HepG2 (cell line): Measurements from ENCODE around the gene COPS6. TPM values are rescaled to one million over a fixed set of nuclear protein-coding genes. Genes with fewer than 3 reads are reported as not detected.

ENCODE experiments used
- ARID4A ChIP-seq: sonication (generic); formaldehyde crosslinking; IDR thresholded peaks from 2 replicates; pipeline ENCODE4 v1.5.0; 2020; ENCODE audit warnings: mild to moderate bottlenecking, missing genetic modification reagents, borderline replicate concordance
- ARNTL ChIP-seq: sonication (generic); formaldehyde crosslinking; IDR thresholded peaks from 2 replicates; pipeline ENCODE4 v1.4.0; 2020; ENCODE audit warnings: mild to moderate bottlenecking, missing genetic modification reagents
- BCL3 ChIP-seq: sonication (generic); formaldehyde crosslinking; IDR thresholded peaks from 2 replicates; pipeline ENCODE4 v1.5.1; 2020; ENCODE audit warnings: mild to moderate bottlenecking, missing genetic modification reagents, moderate library complexity
- BHLHE40 ChIP-seq: IDR thresholded peaks from 2 replicates; pipeline ENCODE4 v1.6.1; 2011; ENCODE audit warnings: low read length, improper control_type of control experiment
- CC2D1A ChIP-seq: sonication (generic); formaldehyde crosslinking; IDR thresholded peaks from 2 replicates; pipeline ENCODE4 v1.8.1; 2023; ENCODE audit warnings: mild to moderate bottlenecking, missing genetic modification reagents
- GLMP ChIP-seq: sonication (generic); formaldehyde crosslinking; IDR thresholded peaks from 2 replicates; pipeline ENCODE4 v1.9.0; 2021; ENCODE audit warnings: missing genetic modification reagents, mild to moderate bottlenecking, borderline replicate concordance
- HNF1B ChIP-seq: sonication (generic); formaldehyde crosslinking; IDR thresholded peaks from 2 replicates; pipeline ENCODE4 v1.5.1; 2020; ENCODE audit warnings: mild to moderate bottlenecking, moderate library complexity, missing genetic modification reagents
- HOXA9 ChIP-seq: sonication (generic); formaldehyde crosslinking; IDR thresholded peaks from 2 replicates; pipeline ENCODE4 v1.8.1; 2022; ENCODE audit warnings: missing genetic modification reagents, mild to moderate bottlenecking, moderate library complexity, borderline replicate concordance
- ISX ChIP-seq: sonication (generic); formaldehyde crosslinking; conservative IDR thresholded peaks from 2 replicates; pipeline ENCODE4 v1.5.0; 2020; ENCODE audit warnings: missing genetic modification reagents
- MTF2 ChIP-seq: sonication (generic); formaldehyde crosslinking; IDR thresholded peaks from 2 replicates; pipeline ENCODE4 v1.5.0; 2020; ENCODE audit warnings: missing genetic modification reagents, borderline replicate concordance
- TGIF2 ChIP-seq: IDR thresholded peaks from 2 replicates; pipeline ENCODE4 v1.6.1; 2016; ENCODE audit warnings: control low read depth, missing compliant biosample characterization
- ZBTB44 ChIP-seq: sonication (generic); formaldehyde crosslinking; IDR thresholded peaks from 2 replicates; pipeline ENCODE4 v1.4.0; 2020; ENCODE audit warnings: missing genetic modification reagents
- ZBTB49 ChIP-seq: sonication (generic); formaldehyde crosslinking; IDR thresholded peaks from 2 replicates; pipeline ENCODE4 v1.4.0; 2020; ENCODE audit warnings: missing genetic modification reagents, borderline replicate concordance
- ZNF160 ChIP-seq: sonication (generic); formaldehyde crosslinking; IDR thresholded peaks from 2 replicates; pipeline ENCODE4 v1.8.0; 2022; ENCODE audit warnings: mild to moderate bottlenecking, inconsistent platforms, missing genetic modification reagents
- ZNF562 ChIP-seq: sonication (generic); formaldehyde crosslinking; IDR thresholded peaks from 2 replicates; pipeline ENCODE4 v1.8.0; 2022; ENCODE audit warnings: missing genetic modification reagents, borderline replicate concordance
- ZNF567 ChIP-seq: sonication (generic); formaldehyde crosslinking; IDR thresholded peaks from 2 replicates; pipeline ENCODE4 v1.8.1; 2023; ENCODE audit warnings: mild to moderate bottlenecking, missing genetic modification reagents, borderline replicate concordance
- polyA plus RNA-seq, 8 experiments: library from polyadenylated mRNA; depleted of rRNA in 3 of 8; stranded (reverse) in 7 of 8; unstranded in 1 of 8; fragments of >200 nt; fragmentation: Illumina TruSeq in 4 of 8; extraction: Trizol in 4 of 8; gene quantifications; 2 replicates each; pipeline versions ENCODE4 v1.2.1 to v1.2.3, GENCODE V29; 2011 to 2016; ENCODE audit warnings: low read depth in 4 of 8, missing spikeins in 1 of 8, mixed read lengths in 1 of 8; ENCODE audit not compliant: insufficient read depth in 1 of 8
- total RNA-seq, 5 experiments: library from RNA; depleted of rRNA; stranded (reverse); fragments of >200 nt; fragmentation: Illumina TruSeq; extraction: Trizol; gene quantifications; 2 replicates each; pipeline ENCODE4 v1.2.3, GENCODE V29; 2016; ENCODE audit warnings: low read depth in 1 of 5

Gene COPS6
- total and polyA plus RNA-seq, 2 of the 13 experiments (the other 11 are each of a cell fraction or from before 2014, with no cell fraction given), result 33.4 to 117 TPM

- TF ChIP-seq ARNTL (CRISPR knock-in tag), result peak; percentile 84
- peak; percentile 77; the same call in 1 of the 2 replicates for TF ChIP-seq HNF1B (CRISPR knock-in tag)
- TF ChIP-seq BCL3 (CRISPR knock-in tag), result no peak; the same call in 1 of the 2 replicates
- peak; percentile 90 for TF ChIP-seq TGIF2 (CRISPR knock-in tag)
- no peak for TF ChIP-seq HOXA9 (CRISPR knock-in tag)
- peak; percentile 30; the same call in 1 of the 2 replicates for TF ChIP-seq ZNF160 (CRISPR knock-in tag)
- no peak for TF ChIP-seq ISX (CRISPR knock-in tag)
- no peak for TF ChIP-seq MTF2
- 0 out of 2 replicates have a peak, but pooled peaks have one; percentile 72 for TF ChIP-seq ZNF567 (CRISPR knock-in tag)
- TF ChIP-seq CC2D1A (CRISPR knock-in tag), result no peak
- TF ChIP-seq ZBTB49 (CRISPR knock-in tag), result no peak
- TF ChIP-seq ZNF562 (CRISPR knock-in tag), result no peak
- peak; percentile 96 for TF ChIP-seq ARID4A (CRISPR knock-in tag)
- no peak for TF ChIP-seq GLMP (CRISPR knock-in tag)
- TF ChIP-seq BHLHE40, result peak; percentile 33; the same call in 1 of the 2 replicates
- TF ChIP-seq ZBTB44 (CRISPR knock-in tag), result no peak
Observed at GRCh38 chr7:100100420-100101015, 11.7 kb downstream of the COPS6 start (continued).
